MCF 10A (cell line): ENCODE results near the gene MIF. TPM values are rescaled to one million over a fixed set of nuclear protein-coding genes. Genes with fewer than 3 reads are reported as not detected.
"Not testable (repeated sequence)": the region's sequence is repeated elsewhere in the genome, so short reads cannot be mapped to it uniquely, and the experiment has no call there.

Experiments used
- BruUV-seq: library from RNA; stranded (reverse); fragments of 400-500 nt; replicated peaks from 2 replicates; lab custom pipeline; 2021; lab: Mats Ljungman, UMichigan
- CTCF ChIA-PET: fragments of 300-600 bp; sonication (Branson Sonifier 250); formaldehyde crosslinking; extraction: SDS; loops from one replicate; lab custom pipeline; 2021; ENCODE audit warnings: antibody characterized with exemption, inconsistent platforms; lab: Yijun Ruan, JAX
- POLR2A ChIA-PET: fragments of 300-600, 350-650 bp; sonication (Branson Sonifier 250); formaldehyde crosslinking; extraction: SDS; loops from one replicate; lab custom pipeline; 2020; ENCODE audit warnings: antibody characterized with exemption, inconsistent platforms; lab: Yijun Ruan, JAX
- DNase-seq: peaks from one replicate; pipeline ENCODE4 v3.0.0-alpha.2; 2018; ENCODE audit not compliant: unreplicated experiment
- H3K27ac Mint-ChIP-seq: one replicate; pipeline ENCODE4 v1.8.0; 2022; ENCODE audit warnings: mild to moderate bottlenecking, low read depth, mixed read lengths; ENCODE audit not compliant: unreplicated experiment
- H3K27me3 Mint-ChIP-seq: one replicate; pipeline ENCODE4 v1.8.0; 2022; ENCODE audit warnings: mixed read lengths; ENCODE audit not compliant: insufficient read depth, unreplicated experiment
- H3K36me3 Mint-ChIP-seq: one replicate; pipeline ENCODE4 v1.8.0; 2022; ENCODE audit warnings: mild to moderate bottlenecking, moderate library complexity, mixed read lengths; ENCODE audit not compliant: insufficient read depth, unreplicated experiment
- H3K4me1 Mint-ChIP-seq: one replicate; pipeline ENCODE4 v1.8.0; 2022; ENCODE audit warnings: mixed read lengths; ENCODE audit not compliant: insufficient read depth, unreplicated experiment
- H3K4me3 Mint-ChIP-seq: one replicate; pipeline ENCODE4 v1.8.0; 2022; ENCODE audit warnings: mild to moderate bottlenecking, moderate library complexity, mixed read lengths; ENCODE audit not compliant: unreplicated experiment
- H3K9me3 Mint-ChIP-seq: one replicate; pipeline ENCODE4 v1.8.0; 2022; ENCODE audit warnings: mixed read lengths; ENCODE audit not compliant: unreplicated experiment
- CTCF ChIP-seq: fragments of 200-600 bp; IDR thresholded peaks from one replicate; pipeline ENCODE4 v1.8.0; 2022; ENCODE audit warnings: antibody characterized with exemption, mild to moderate bottlenecking; ENCODE audit not compliant: unreplicated experiment
- intact Hi-C: fragments of 100-400 bp; cut with micrococcal nuclease; formaldehyde crosslinking; loops from 2 replicates; pipeline ENCODE4 v1.14.1; 2022
- total RNA-seq: library from RNA; stranded (reverse); gene quantifications from 2 replicates; pipeline ENCODE4 v1.2.3, GENCODE V29; 2022

MIF gene
- total RNA-seq, 1 experiment from 2014 or later = 1,126 TPM

GRCh38 chr22:23904573-23905254, 10.5 kb downstream of the MIF start:
- Mint-ChIP-seq H3K4me3 (no peak overlapping the region), H3K9me3 (peaks cover 3% of the 10 kb centered on the region), H3K27ac (no peak overlapping the region), H3K4me1 (no peaks in the 10 kb centered on the region), H3K36me3 (no peaks in the 10 kb centered on the region), H3K27me3 (no peaks in the 10 kb centered on the region)
- ChIA-PET CTCF (interaction anchor here (2.9 kb wide), 1 partner anchor 11 kb away, joined by 16 read pairs; the partner anchor contains the start of gene MIF), POLR2A (interaction anchor here (1.6 to 4.2 kb wide), 3 partner anchors 8 to 106 kb away, joined by 8 to 47 read pairs (median 22); partner anchors contain the start of genes CABIN1 and MIF)
- intact Hi-C loops = no loop called here
- DNase-seq = no peak
- TF ChIP-seq CTCF = no peak
- BruUV-seq = no TSS peak

- intact Hi-C loops = no loop called here
- no peak for TF ChIP-seq CTCF
- BruUV-seq = no TSS peak
- no peak for DNase-seq
- Mint-ChIP-seq H3K4me1 (no peaks in the 10 kb centered on the region), H3K36me3 (no peaks in the 10 kb centered on the region), H3K27ac (no peak overlapping the region), H3K27me3 (no peaks in the 10 kb centered on the region), H3K4me3 (no peak overlapping the region), H3K9me3 (no peaks in the 10 kb centered on the region)
- POLR2A ChIA-PET = no interaction called here
- CTCF ChIA-PET = interaction anchor here (0.5 kb wide), 1 partner anchor 55 kb away, joined by 5 read pairs; no protein-coding TSS in a partner anchor
Observed at GRCh38 chr22:23906641-23907040, 12.5 kb downstream of the MIF start.

GRCh38 chr22:23907423-23907822, 13.2 kb downstream of the MIF start:
- H3K9me3 Mint-ChIP-seq, H3K36me3 Mint-ChIP-seq, intact Hi-C loops, H3K27me3 Mint-ChIP-seq, H3K4me3 Mint-ChIP-seq, H3K4me1 Mint-ChIP-seq, CTCF ChIA-PET, DNase-seq, POLR2A ChIA-PET, H3K27ac Mint-ChIP-seq, BruUV-seq: not testable (repeated sequence)

- Mint-ChIP-seq H3K27ac (peak overlapping the region; percentile 75), H3K9me3 (no peaks in the 10 kb centered on the region), H3K4me1 (peaks cover 5% of the 10 kb centered on the region), H3K36me3 (no peaks in the 10 kb centered on the region), H3K27me3 (no peaks in the 10 kb centered on the region), H3K4me3 (no peak overlapping the region)
- POLR2A ChIA-PET = interaction anchor here (0.8 kb wide), 1 partner anchor 14 kb away, joined by 4 read pairs; the partner anchor contains the start of gene MIF
- no peak for TF ChIP-seq CTCF
- CTCF ChIA-PET = interaction anchor here (1.4 kb wide), 1 partner anchor 15 kb away, joined by 4 read pairs; no protein-coding TSS in a partner anchor
- DNase-seq = no peak
- intact Hi-C loops = no loop called here
- BruUV-seq = no TSS peak
Observed at GRCh38 chr22:23908587-23909205, 14.5 kb downstream of the MIF start.
